ENCODE data around the gene PLEKHG5. TPM values are rescaled to one million over a fixed set of nuclear protein-coding genes. Genes with fewer than 3 reads are reported as not detected.
"Not testable (repeated sequence)": the region's sequence is repeated elsewhere in the genome, so short reads cannot be mapped to it uniquely, and the experiment has no call there.

PLEKHG5 gene
- total RNA-seq, 1 donor from 2014 or later: 14.3 TPM

- no peak for DNase-seq
Observed at GRCh38 chr1:6495540-6496364, 4.3 kb upstream of the PLEKHG5 start.

DNA sequence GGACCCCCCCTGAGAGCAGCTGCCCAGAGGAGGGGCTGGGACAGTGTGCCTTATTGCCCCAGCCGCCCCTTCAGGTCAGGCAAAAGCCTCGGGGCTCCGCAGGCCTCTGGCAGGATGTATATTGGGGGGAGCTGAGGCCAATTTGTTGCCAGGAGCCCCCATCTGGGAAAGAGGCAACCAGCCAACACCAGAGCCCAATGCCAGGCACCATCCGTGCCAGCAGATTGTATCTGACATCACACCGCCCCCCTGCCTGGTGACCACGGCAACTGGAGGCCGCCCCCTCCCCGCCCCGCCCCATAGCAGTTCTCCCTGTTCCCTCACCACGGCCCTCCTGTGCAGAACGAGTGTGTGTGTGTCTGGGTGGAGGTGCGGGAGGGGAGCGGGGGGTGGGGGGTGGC lies 3.6 kb upstream of the PLEKHG5 start:
- DNase-seq: no peak

DNA sequence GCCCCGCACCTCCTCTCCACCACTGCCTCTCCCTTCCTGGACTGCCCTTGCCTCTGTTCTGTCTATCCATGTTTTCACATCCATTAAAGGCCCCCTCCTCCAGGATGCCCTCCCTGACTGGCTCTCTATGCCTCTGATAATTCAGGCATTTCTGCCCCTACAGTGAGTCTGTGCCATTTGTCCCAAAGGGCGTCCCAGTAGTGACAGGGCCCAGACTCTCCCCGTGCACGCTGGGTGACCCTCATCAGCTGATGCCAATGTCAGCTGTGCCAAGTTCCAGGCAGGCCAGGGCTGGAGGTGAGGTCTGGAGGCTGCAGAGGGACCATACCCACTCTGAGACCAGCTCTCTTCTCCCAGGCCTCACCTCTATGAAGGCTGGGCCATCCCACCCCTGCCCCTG lies 3.2 kb upstream of the PLEKHG5 start:
- DNase-seq: no peak

GRCh38 chr1:6493834-6494223 lies 2.4 kb upstream of the PLEKHG5 start:
- not testable (repeated sequence) for DNase-seq

DNA sequence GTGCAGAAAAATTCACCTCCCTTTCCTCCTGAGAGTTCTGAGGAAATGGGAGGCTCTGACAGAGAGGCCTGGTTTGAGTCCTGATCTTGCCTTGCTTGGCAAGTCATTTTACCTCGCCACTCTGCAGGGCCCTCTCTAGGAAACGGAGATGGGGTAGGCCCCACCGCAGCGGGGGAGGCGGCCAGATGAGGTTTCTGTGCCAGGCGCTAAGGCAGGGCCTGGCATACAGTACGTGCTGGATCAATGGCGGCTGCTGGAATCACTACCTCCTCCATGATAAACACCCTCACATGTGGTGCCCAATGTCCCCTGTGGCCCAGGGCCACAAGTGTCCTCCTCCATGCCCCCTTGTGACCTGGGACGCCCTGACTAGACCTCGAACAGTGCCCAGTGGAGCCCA lies 499 bp upstream of the PLEKHG5 start:
- no peak for DNase-seq

DNA sequence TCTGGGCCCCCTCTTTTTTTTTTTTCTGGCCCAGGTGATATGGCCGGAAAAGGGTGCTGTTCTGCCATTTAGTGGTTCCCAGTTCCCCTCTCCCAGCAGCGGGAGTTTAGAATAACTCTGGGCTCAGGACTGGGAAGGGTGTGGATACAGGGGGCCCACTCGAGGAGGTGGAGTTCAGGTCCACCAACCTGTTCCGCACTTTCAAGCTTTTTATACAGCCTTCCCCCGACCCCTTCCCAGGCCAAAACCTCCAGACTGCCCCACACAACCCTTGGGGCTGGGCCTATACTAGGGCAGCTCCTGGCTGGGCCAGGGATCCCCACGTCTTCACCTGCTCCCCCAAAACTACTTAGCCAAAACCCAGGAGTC lies 402 bp downstream of the PLEKHG5 start:
- no peak for DNase-seq

DNA sequence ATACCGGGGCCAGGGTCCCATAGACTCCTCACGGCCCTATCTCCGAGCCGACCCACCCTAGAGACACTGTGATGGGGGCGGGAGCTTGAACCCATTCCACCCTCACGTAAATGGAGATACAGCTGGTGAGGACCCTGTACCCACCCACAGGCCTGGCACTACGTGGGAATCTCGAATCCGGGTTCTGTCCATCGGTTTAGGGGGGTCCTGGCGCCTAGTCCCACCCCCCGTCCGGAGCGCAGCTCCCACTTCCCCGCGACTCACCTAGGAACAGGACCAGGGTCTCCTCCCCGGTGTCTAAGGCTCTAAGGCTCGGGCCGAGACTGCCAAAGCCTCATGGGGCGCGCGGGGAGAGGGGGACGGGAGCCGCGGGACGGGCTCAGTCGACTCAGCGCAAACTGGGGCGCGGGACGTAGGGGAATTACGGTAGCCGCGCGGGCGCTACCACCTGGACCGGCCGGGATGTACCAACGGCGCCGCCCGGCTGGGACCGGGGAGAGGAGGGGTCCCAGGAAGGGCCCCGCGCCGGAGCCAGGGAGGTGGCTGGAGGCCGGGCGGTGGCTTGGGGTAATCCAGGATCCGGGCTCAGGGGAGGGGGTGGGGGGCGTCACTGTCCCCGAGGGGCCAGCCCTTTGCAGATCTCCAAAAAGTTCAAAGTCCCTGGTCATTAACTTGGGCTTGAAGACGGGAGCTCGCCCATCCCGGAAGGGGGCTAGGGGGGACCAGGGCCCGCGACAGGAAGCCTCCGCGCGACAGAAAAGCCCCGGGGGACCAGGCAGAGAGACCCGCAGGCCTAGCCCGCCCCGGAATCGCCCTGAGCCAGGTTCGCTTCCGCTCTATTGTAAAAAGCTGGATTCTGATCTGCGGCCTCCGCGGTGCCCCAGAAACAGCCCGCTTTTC lies 1.0 kb downstream of the PLEKHG5 start:
- no peak for DNase-seq

DNA sequence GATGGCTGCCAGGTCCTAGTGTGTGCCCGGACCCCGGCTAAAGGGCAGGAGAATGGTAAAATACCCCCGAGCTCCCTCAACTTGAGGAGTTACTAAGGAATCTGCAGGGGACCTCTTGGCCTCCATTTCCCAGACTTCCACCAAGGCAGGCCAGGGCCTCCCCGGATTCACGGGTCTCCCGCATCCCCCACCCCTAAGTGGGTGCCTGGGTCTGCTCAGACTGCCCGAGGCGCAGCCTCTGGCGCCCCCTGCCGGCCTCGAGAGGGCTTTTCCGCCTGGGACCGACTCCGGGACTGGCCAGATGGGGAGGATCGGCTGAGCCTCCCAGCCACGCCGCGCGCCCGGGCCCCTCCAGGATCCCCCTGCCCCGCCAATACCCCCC lies 1.7 kb downstream of the PLEKHG5 start:
- no peak for DNase-seq

- DNase-seq: no peak
Observed at GRCh38 chr1:6489383-6489765, 2.1 kb downstream of the PLEKHG5 start.

- DNase-seq: no peak
Observed at GRCh38 chr1:6488602-6489382, 2.7 kb downstream of the PLEKHG5 start.

DNA sequence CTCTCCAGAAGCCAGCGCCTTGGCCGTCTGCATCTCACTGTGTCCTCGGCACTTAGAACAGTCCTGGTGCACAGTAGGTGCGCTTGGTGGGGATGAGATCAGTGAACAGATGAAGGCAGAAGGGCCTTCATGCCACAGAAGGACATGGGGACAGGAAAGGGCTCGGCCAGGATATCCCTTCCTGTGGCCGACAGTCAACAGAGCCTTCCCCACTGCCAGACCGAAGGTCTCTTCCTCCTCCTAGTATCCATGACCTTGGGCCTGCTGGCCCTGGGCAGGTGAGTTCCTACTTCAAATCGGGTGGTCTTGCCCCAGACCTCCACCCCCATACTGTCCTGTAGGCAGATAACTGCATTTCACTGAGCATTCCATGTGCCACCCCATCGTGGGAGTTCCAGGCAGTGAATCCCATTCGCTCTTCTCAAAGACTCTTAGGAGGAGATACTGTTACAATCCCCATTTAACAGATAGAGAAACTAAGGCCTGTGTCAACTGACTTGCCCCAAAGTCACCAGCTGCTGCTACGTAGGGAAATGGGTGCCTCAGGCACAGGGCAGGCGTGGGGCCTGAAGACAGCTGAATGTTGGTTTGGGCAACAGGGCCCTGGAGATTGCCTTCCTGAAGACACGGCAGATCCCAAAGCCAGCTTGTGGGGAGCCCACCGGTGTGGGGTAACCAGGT lies 3.5 kb downstream of the PLEKHG5 start:
- DNase-seq: no peak

- peak; percentile 50 for DNase-seq
Observed at GRCh38 chr1:6486433-6487011, 4.9 kb downstream of the PLEKHG5 start.

DNA sequence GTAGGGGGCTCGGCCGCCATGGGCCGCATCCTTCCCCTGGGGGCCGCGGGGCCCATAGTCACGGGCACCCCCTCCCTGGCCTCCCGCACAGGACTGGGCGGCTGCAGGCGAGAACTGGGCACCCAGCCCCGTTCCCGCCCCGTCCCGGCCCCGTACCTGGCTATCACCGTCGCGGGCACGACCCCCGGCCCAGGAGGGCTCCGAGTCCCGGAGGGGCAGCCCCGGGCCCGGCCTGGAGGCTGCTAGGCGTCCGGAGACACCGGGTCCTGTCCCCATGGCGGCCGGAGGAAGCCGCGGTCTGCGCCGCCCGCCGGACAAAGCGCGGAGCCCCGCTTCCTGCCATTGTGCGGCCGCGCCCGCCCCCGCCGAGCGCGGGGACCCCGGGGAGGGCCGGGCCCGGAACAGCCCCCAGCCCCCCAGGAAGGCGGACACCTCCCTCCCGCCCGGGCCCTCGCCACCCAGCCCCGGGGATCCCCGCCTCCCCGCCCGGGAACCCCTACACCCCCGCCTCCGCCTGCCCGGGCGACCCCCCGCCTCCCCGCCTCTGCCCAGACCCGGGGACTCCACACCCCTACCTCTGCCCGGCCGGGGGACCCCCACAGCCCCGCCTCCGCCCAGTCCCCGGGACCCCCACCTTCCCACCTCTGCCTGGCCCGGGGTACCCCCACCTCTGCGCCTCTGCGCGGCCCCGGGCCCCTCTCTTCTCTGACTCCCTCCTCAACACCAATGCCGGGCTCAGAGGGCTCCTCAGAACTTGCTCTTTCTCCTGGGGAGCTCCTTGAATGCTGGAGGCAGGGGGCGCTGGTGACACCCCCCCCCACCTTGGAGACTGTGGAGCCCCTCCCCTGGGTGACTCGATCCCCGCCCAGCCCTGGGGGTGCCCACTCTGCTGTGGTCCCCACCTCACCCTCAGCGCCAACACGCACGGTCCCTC lies 6.0 kb downstream of the PLEKHG5 start:
- no peak for DNase-seq

GRCh38 chr1:6484826-6485167 lies 6.7 kb downstream of the PLEKHG5 start:
- no peak for DNase-seq

GRCh38 chr1:6483761-6484117 lies 7.7 kb downstream of the PLEKHG5 start:
- no peak for DNase-seq

DNA sequence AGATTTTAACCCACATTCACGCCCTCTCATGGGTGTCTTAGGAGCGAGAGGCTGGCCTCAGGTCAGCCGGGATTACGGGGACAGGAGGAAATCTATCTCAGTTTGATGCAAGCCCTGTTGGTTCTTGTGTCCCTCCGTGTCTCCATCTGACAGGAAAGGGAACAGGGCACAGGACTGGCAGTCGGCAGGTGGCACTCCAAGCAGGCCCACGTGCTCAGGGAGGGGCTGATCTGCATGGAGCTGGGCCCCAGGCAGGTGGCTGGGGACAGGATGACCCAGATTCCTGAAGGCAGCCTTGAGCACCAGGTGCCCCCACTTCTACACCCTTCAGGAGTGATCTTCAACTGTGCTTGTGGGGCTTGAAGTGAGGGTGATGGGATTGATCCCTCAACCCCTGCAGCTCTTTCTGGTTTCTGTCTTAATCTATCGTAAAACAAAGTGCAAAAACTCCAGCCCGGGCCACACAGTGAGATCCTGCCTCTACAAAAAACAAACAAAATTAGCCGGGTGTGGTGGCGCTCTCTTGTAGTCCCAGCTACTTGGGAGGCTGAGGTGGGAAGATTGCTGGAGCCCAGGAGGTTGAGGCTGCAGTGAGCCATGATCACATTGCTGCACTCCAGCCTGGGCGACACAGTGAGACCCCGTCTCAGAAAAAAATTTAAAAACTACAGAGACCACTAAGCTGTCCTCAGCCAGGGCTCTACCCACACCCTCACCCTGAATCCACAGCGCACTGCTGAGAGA lies 8.3 kb downstream of the PLEKHG5 start:
- DNase-seq: no peak

DNA sequence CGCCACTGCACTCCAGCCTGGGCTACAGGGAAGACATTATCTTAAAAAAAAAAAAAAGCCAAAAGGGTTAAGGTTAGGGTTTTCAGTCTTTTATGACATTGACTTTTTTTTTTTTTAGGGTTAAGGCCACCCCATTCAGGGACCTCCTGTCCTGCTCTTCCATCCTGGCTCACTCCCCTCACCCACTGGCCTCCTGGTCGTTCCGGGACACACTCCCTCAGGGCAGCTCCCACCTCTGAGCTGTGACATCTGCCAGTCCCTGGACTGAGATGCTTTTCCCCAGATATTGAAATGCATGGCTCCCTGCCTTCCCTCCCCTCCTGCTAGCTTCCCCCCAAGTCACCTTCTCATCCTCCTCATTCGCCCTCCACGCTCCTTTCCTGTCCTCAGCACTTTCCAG lies 9.6 kb downstream of the PLEKHG5 start:
- DNase-seq: no peak

DNA sequence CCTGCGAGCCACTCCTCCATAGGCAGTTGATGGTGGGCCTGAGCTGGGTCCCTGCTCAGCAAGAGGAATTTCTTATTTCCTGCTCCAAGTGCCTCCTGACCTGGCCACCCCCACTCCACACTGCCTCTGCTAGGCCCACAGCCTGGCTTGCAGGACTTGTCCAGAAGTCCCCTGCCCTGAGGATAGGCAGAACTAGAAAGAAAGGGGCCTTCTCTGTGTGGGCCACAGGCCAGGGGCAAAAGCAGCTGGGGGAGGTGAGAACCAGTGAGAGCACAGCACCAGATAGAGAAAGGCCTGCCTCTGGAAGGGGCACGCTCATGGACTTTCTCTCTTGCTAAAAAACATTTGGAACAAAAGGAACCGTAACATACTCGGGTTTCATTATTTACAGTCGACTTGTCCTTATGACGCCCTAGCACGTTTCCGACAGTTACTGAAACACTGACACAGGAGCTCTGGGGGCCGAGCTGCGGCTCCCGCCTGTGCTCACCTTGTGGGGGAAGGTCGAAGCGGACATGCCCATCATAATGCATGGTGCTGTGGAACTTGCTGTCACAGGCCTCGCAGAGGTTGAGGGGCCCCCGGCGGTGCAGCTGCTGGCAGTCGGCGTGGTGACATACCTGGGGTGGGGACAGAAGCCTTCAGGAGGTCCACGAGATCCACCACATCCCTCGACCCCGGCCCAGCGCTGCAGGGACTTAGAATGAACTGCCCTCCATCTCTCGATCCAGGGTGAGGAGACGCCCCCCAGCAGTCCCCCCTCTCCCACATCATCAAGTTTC lies 14.2 kb downstream of the PLEKHG5 start:
- no peak for DNase-seq

GRCh38 chr1:6476483-6476882 lies 15.0 kb downstream of the PLEKHG5 start:
- DNase-seq: no peak
